Tibial artery (tissue), 4 donors: ENCODE results near the gene INO80.

Experiments
- DNase-seq, 2 donors: peaks; one replicate each; pipeline ENCODE4 v3.0.0-alpha.2; 2019
- H3K27ac ChIP-seq, 2 donors: fragments of 200-600 bp; sonication (generic) in 1 of 2; 1 replicate in 1 of 2; 2 replicates in 1 of 2; pipeline ENCODE4 v1.5.1; 2018 to 2019; ENCODE audit warnings: mild to moderate bottlenecking in 1 of 2
- H3K27me3 ChIP-seq, 2 donors: fragments of 200-600 bp; sonication (generic) in 1 of 2; one replicate each; pipeline versions ENCODE4 v1.5.1 to v1.6.0; 2016 to 2019
- H3K36me3 ChIP-seq, 3 donors: fragments of 200-600 bp; sonication (generic) in 2 of 3; one replicate each; pipeline ENCODE4 v1.5.1; 2016 to 2019; ENCODE audit warnings: mild to moderate bottlenecking in 2 of 3
- H3K4me1 ChIP-seq, 4 donors: fragments of 200-600 bp; sonication (generic) in 2 of 4; 1 replicate in 3 of 4; 2 replicates in 1 of 4; pipeline ENCODE4 v1.5.1; 2016 to 2019
- H3K4me3 ChIP-seq, 2 donors: fragments of 200-600 bp; sonication (generic) in 1 of 2; 1 replicate in 1 of 2; 2 replicates in 1 of 2; pipeline ENCODE4 v1.5.1; 2018 to 2019; ENCODE audit warnings: mild to moderate bottlenecking in 2 of 2
- H3K9me3 ChIP-seq, 3 donors: fragments of 200-600 bp; sonication (generic) in 1 of 3; one replicate each; pipeline ENCODE4 v1.5.1; 2016 to 2019
- CTCF ChIP-seq, 2 experiments: fragments of 200-600 bp in 1 of 2; fragments of 450-650 bp in 1 of 2; IDR thresholded peaks; one replicate each; pipeline ENCODE4 v1.5.1; 2017 to 2019; ENCODE audit warnings: antibody characterized with exemption in 2 of 2, mild to moderate bottlenecking in 1 of 2, moderate library complexity in 1 of 2
- intact Hi-C: fragments of 100-400 bp; cut with DNase I; formaldehyde crosslinking; loops from one replicate; pipeline ENCODE4 v1.15.0; 2023; ENCODE audit warnings: low total_unique reads

Gene INO80

GRCh38 chr15:40952901-40953712 is 163.0 kb downstream of the INO80 start, which contains the start of gene CHAC1:
CHAC1 (plus strand) TSS chr15:40953471; CDS start chr15:40953584, 113 bp downstream.
- intact Hi-C loops, result no loop called here
- peak within 1 kb of the TSS; percentile 81 to 82 for H3K27ac ChIP-seq
- H3K36me3 ChIP-seq, result no peaks in the 10 kb centered on the region
- H3K27me3 ChIP-seq, result no peaks in the 10 kb centered on the region
- TF ChIP-seq CTCF (IDR thresholded peaks at IDR 0.05), result no peak
- peak within 1 kb of the TSS; percentile 77 to 87 for H3K4me3 ChIP-seq
- peaks cover 0 to 52% (median 38%) of the 10 kb centered on the region in 4 donors for H3K4me1 ChIP-seq
- no peaks in the 10 kb centered on the region for H3K9me3 ChIP-seq
- DNase-seq, result peak; percentile 94 to 97

GRCh38 chr15:40952301-40952900 is 163.7 kb downstream of the INO80 start:
- TF ChIP-seq CTCF (IDR thresholded peaks at IDR 0.05), result no peak
- Histone ChIP-seq H3K27ac (peak overlapping the region; percentile 81 to 82), H3K27me3 (no peaks in the 10 kb centered on the region), H3K4me1 (peaks cover 0 to 45% (median 33%) of the 10 kb centered on the region in 4 donors), H3K4me3 (peak overlapping the region; percentile 77 to 87), H3K36me3 (no peaks in the 10 kb centered on the region), H3K9me3 (no peaks in the 10 kb centered on the region)
- intact Hi-C loops, result no loop called here
- no peak for DNase-seq

- Histone ChIP-seq H3K27me3 (no peaks in the 10 kb centered on the region), H3K9me3 (no peaks in the 10 kb centered on the region), H3K36me3 (no peaks in the 10 kb centered on the region), H3K27ac (no peak overlapping the region), H3K4me3 (no peak overlapping the region), H3K4me1 (peaks cover 0 to 39% (median 27%) of the 10 kb centered on the region in 4 donors)
- intact Hi-C loops, result no loop called here
- no peak for TF ChIP-seq CTCF (IDR thresholded peaks at IDR 0.05)
- no peak for DNase-seq
These were observed 164.3 kb downstream of the INO80 start for GRCh38 chr15:40951764-40952163.

GRCh38 chr15:40949756-40950207 is 166.3 kb downstream of the INO80 start:
- Histone ChIP-seq H3K4me3 (no peak overlapping the region), H3K36me3 (no peaks in the 10 kb centered on the region), H3K9me3 (no peaks in the 10 kb centered on the region), H3K4me1 (peaks cover 0 to 19% (median 15%) of the 10 kb centered on the region in 4 donors), H3K27me3 (no peaks in the 10 kb centered on the region), H3K27ac (no peak overlapping the region)
- intact Hi-C loops, result no loop called here
- DNase-seq, result no peak
- no peak for TF ChIP-seq CTCF (IDR thresholded peaks at IDR 0.05)

- Histone ChIP-seq H3K9me3 (no peaks in the 10 kb centered on the region), H3K27me3 (no peaks in the 10 kb centered on the region), H3K4me3 (no peak overlapping the region), H3K36me3 (no peaks in the 10 kb centered on the region), H3K27ac (no peak overlapping the region), H3K4me1 (peaks cover 0 to 13% (median 9%) of the 10 kb centered on the region in 4 donors)
- TF ChIP-seq CTCF (IDR thresholded peaks at IDR 0.05), result no peak
- DNase-seq, result no peak
- intact Hi-C loops, result no loop called here
These were observed 167.2 kb downstream of the INO80 start for GRCh38 chr15:40948706-40949473.
